ENCODE results near the gene CPAMD8. TPM values are rescaled to one million over a fixed set of nuclear protein-coding genes. Genes with fewer than 3 reads are reported as not detected.

Gene CPAMD8
- total and polyA plus RNA-seq, 2 of the 8 experiments (the other 6 are each of a cell fraction or from before 2014, with no cell fraction given) = 6.1 to 9.2 TPM

DNA sequence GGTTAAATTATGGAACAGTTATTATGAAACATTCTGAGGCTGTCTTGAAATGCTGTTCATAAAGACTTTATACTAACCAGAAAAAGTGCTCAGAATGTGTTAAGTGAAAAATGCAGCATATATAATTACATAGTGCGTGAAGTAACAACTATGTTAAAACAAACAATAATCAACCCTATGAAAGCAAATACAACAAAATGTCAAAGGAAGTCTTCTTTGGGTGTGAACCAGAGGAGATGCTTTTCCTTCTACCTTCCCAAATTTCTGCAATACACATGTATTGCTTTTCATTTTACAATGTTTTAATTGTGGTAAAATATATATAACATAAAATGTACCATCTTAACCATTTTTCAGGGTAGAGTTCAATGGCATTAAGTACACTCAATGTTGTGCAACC lies 92.1 kb downstream of the CPAMD8 start (continued):
- TF ChIP-seq ZNF274 (IDR thresholded peaks at IDR 0.05; ENCODE audit: borderline replicate concordance, extremely low read depth, low read length) (no peak), BCL11A (IDR thresholded peaks at IDR 0.05; ENCODE audit: low read depth in 2 of 2, low read length in 2 of 2) (no peak), TAF7 (optimal IDR thresholded peaks at IDR 0.05; ENCODE audit: borderline replicate concordance, low read depth, low read length) (no peak), TAF1 (IDR thresholded peaks at IDR 0.05; ENCODE audit: low read depth, low read length) (no peak)

Data from H1 (cell line).